GM12875 (cell line): Measurements from ENCODE around the gene SEMA3C.

Experiments
- H3K4me3 ChIP-seq: one replicate; pipeline ENCODE4 v1.5.1; 2011; ENCODE audit warnings: low read depth, low read length, control low read depth
- CTCF ChIP-seq: IDR thresholded peaks from 2 replicates; pipeline ENCODE4 v1.5.1; 2011; ENCODE audit warnings: low read depth, mild to moderate bottlenecking, control low read depth, inconsistent platforms, low read length, moderate library complexity, borderline replicate concordance; ENCODE audit not compliant: insufficient read depth

SEMA3C gene

GRCh38 chr7:80749270-80749669 lies 169.6 kb downstream of the SEMA3C start:
- H3K4me3 ChIP-seq, result no peak overlapping the region
- no peak for TF ChIP-seq CTCF

- no peak overlapping the region for H3K4me3 ChIP-seq
- TF ChIP-seq CTCF, result no peak
Measured at GRCh38 chr7:80748363-80749042, 170.3 kb downstream of the SEMA3C start.

GRCh38 chr7:80740778-80741545 lies 177.9 kb downstream of the SEMA3C start:
- TF ChIP-seq CTCF, result no peak
- H3K4me3 ChIP-seq, result no peak overlapping the region

GRCh38 chr7:80736371-80737125 lies 182.3 kb downstream of the SEMA3C start:
- H3K4me3 ChIP-seq, result no peak overlapping the region
- no peak for TF ChIP-seq CTCF

- TF ChIP-seq CTCF, result no peak
- no peak overlapping the region for H3K4me3 ChIP-seq
Measured at GRCh38 chr7:80735330-80735729, 183.5 kb downstream of the SEMA3C start.

GRCh38 chr7:80734011-80734410 lies 184.8 kb downstream of the SEMA3C start:
- no peak overlapping the region for H3K4me3 ChIP-seq
- no peak for TF ChIP-seq CTCF
